Measurements from ENCODE around the gene CCNQ.

Gene CCNQ

DNA sequence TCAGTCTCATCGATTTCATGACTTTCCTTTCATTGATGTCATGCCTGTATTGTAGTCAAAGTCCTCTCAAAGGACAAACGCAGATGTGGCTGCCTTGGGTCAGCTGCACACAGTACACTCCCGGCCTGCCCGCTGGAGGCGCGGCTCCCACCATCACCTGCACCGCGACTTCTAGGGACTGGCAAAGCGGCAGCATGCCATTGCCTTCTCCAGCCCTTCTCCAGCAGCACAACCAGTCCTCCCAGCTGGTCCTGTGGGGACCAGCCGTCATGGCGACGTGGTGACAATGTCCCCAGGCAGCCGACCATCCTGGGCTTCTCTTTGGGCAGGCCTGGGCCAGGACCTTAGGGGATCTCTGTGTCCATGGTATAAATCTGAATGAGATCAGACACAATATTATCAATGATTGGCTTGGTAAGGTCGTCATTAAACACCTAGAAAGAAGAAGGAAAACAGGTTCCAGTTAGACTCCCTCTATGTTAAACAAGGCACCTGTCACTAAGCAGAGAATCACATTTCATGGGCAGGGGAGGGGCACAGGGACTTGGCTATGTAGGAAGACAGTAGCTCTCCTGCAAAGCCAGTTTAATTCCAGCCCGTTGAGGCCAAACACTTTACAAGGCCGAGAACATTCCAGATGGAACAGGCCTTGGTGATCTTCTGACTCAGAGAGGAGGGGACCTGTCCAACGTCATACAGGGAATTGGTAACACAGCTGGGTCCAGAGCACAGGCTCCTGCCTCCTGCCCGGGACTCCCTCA is 10.7 kb downstream of the CCNQ start:
- Histone ChIP-seq H3K27me3 (ENCODE audit: control insufficient read depth, insufficient read depth, low read length) (no peaks in the 10 kb centered on the region), H3K4me3 (ENCODE audit: low read length) (no peak overlapping the region), H3K9ac (ENCODE audit: low read length) (no peak overlapping the region), H3K9me3 (ENCODE audit: control insufficient read depth, low read depth, low read length) (peaks cover 14% of the 10 kb centered on the region), H3K4me1 (ENCODE audit: control insufficient read depth, low read depth, low read length) (no peaks in the 10 kb centered on the region), H3K27ac (ENCODE audit: low read length) (no peak overlapping the region), H3K36me3 (ENCODE audit: control insufficient read depth, low read depth, low read length) (peaks cover 6% of the 10 kb centered on the region)

DNA sequence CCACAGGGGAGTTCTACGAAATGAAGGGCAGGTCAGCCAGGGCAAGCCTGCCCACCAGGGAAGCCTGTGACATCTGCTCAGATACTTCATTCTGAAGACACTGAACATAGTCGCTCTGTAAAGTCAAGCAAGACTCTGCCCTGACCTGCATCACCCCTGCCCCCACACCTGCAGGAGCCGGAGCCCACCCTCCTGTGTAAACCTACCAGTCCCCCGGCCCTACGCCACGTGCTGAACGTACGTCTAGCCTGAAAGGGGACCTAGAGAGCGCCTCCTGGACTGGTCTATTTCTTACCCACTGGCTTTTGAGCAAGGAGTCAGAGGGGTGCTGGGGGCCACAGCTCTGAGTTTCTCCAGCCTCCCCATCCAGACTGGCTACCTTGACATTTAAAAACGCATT is 11.6 kb downstream of the CCNQ start:
- Histone ChIP-seq H3K4me1 (ENCODE audit: control insufficient read depth, low read depth, low read length) (no peaks in the 10 kb centered on the region), H3K27ac (ENCODE audit: low read length) (no peak overlapping the region), H3K9ac (ENCODE audit: low read length) (no peak overlapping the region), H3K9me3 (ENCODE audit: control insufficient read depth, low read depth, low read length) (peaks cover 14% of the 10 kb centered on the region), H3K27me3 (ENCODE audit: control insufficient read depth, insufficient read depth, low read length) (no peaks in the 10 kb centered on the region), H3K4me3 (ENCODE audit: low read length) (no peak overlapping the region), H3K36me3 (ENCODE audit: control insufficient read depth, low read depth, low read length) (peaks cover 6% of the 10 kb centered on the region)

DNA sequence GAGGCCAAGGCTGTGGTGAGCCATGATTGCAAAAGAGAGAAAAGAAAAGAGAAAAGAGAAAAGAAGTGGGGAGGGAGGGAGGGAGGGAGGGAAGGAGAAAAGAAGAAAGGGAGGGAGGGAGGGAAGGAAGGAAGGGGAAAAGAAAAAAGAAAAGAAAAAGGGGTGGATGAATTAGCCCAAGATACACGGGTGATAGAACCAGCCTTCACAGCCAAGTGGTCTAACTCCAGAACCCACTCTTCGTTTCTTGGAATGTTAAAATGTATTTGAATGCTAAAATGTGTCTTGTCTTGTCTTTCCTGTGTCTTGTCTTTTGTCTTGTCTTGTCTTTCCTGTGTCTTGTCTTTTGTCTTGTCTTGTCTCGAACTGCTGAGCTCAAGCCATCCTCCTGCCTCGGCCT is 13.1 kb downstream of the CCNQ start:
- peaks cover 8% of the 10 kb centered on the region for H3K9me3 ChIP-seq (ENCODE audit: control insufficient read depth, low read depth, low read length)

DNA sequence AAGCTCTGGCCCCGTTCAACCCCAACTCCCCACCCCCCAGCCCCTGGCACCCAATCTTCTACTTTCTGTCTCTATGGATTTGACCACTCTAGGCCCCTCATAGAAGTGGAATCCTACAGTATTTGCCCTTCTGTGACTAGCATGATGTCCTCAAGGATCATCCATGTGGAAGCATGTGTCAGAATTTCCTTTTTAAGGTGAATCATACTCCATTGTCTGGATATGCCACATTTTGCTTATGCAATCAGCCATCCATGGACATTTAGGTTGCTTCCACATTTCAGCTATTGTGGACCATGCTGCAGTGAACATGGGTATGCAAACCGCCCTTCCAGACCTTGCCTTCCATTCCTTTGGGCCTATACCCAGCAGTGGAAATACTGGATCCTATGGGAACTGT is 15.5 kb downstream of the CCNQ start:
- H3K4me3 ChIP-seq (ENCODE audit: low read length) = no peak overlapping the region
- H3K36me3 ChIP-seq (ENCODE audit: control insufficient read depth, low read depth, low read length) = peaks cover 3% of the 10 kb centered on the region
- H3K9ac ChIP-seq (ENCODE audit: low read length) = no peak overlapping the region
- peaks cover 8% of the 10 kb centered on the region for H3K9me3 ChIP-seq (ENCODE audit: control insufficient read depth, low read depth, low read length)
- H3K27me3 ChIP-seq (ENCODE audit: control insufficient read depth, insufficient read depth, low read length) = no peaks in the 10 kb centered on the region
- H3K4me1 ChIP-seq (ENCODE audit: control insufficient read depth, low read depth, low read length) = no peaks in the 10 kb centered on the region
- no peak overlapping the region for H3K27ac ChIP-seq (ENCODE audit: low read length)

More for the DNA sequence above, 13.1 kb downstream of the CCNQ start:
- H3K9ac ChIP-seq (ENCODE audit: low read length) = no peak overlapping the region
- H3K4me1 ChIP-seq (ENCODE audit: control insufficient read depth, low read depth, low read length) = no peaks in the 10 kb centered on the region
- H3K4me3 ChIP-seq (ENCODE audit: low read length) = no peak overlapping the region
- H3K36me3 ChIP-seq (ENCODE audit: control insufficient read depth, low read depth, low read length) = peaks cover 3% of the 10 kb centered on the region
- no peaks in the 10 kb centered on the region for H3K27me3 ChIP-seq (ENCODE audit: control insufficient read depth, insufficient read depth, low read length)
- no peak overlapping the region for H3K27ac ChIP-seq (ENCODE audit: low read length)

DNA sequence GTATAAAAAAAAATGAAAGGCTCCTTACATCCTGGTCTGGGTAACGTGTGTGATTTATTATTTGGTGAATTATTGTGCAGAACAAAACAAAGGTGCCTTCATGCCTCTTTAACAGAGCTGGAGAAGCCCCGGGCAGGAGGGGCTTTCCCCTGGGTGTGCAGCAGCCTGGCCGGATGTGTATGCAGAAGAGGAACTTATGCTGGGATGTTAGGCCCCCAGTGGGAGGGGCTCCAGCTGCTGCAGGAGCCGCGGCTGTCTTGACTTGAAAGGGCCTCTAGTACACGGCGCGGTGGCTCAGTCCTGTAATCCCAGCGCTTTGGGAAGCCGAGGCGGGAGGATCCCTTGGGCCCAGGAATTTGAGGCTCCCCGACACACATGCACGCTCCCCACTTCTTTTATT is 16.0 kb downstream of the CCNQ start:
- H3K9me3 ChIP-seq (ENCODE audit: control insufficient read depth, low read depth, low read length) = peaks cover 8% of the 10 kb centered on the region
- H3K27me3 ChIP-seq (ENCODE audit: control insufficient read depth, insufficient read depth, low read length) = no peaks in the 10 kb centered on the region
- H3K4me3 ChIP-seq (ENCODE audit: low read length) = no peak overlapping the region
- H3K9ac ChIP-seq (ENCODE audit: low read length) = no peak overlapping the region
- peaks cover 3% of the 10 kb centered on the region for H3K36me3 ChIP-seq (ENCODE audit: control insufficient read depth, low read depth, low read length)
- H3K4me1 ChIP-seq (ENCODE audit: control insufficient read depth, low read depth, low read length) = no peaks in the 10 kb centered on the region
- H3K27ac ChIP-seq (ENCODE audit: low read length) = no peak overlapping the region

DNA sequence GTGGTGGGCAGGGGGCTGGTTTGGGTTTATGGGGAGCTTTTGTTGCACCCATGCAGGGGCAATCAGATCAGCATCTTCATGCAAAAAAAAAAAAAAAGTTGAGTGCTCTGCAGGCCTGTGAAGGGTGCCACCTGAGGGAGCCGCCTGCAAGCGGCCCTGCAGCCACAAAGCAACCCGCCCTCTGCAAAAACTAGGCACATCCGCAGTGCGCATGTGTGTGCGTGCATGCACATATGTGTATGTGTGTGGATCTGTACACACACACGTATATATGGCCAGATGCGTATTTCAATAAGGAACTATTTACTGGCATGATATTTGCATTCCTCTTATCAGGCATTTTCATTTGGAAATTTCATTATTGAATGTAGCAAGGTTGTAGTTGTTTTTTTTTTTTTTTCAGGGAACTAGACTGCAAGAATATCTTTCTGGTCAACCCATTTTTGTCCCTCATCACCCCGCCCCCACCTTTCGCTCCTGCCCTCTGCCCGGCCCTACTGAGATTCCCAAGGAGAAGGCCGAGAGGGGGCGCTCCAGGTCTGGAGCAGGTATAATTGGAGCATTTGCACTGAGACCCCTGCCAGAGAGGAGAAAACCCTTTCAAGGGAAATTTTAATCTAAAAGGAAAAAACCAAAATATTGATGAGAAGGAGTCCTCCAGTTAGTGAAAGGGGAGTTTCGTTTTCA is 18.1 kb downstream of the CCNQ start:
- Histone ChIP-seq H3K9ac (ENCODE audit: low read length) (no peak overlapping the region), H3K27me3 (ENCODE audit: control insufficient read depth, insufficient read depth, low read length) (no peaks in the 10 kb centered on the region), H3K9me3 (ENCODE audit: control insufficient read depth, low read depth, low read length) (peaks cover 8% of the 10 kb centered on the region), H3K36me3 (ENCODE audit: control insufficient read depth, low read depth, low read length) (no peaks in the 10 kb centered on the region), H3K4me1 (ENCODE audit: control insufficient read depth, low read depth, low read length) (no peaks in the 10 kb centered on the region), H3K4me3 (ENCODE audit: low read length) (no peak overlapping the region), H3K27ac (ENCODE audit: low read length) (no peak overlapping the region)

DNA sequence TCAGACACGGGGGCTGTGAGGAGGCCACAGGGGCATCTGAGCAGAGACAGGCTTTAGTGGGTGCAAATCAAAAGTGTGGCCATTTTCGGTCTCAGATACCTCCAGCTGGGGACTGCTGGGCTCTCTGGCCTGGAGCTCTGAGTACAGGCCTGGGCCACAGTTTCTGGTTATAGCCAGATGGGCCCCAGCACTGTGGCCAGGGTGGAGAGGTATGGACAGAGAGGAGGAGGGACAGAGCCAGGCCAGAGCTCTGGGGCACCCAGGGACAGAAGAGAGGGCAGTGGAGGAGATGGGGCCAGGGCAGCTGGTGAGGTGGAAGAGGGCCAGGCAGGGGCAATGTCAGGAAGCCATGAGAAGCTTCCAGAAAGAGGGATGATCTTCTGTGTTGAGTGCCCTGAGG is 20.1 kb downstream of the CCNQ start:
- H3K4me3 ChIP-seq (ENCODE audit: low read length) = no peak overlapping the region
- H3K4me1 ChIP-seq (ENCODE audit: control insufficient read depth, low read depth, low read length) = no peaks in the 10 kb centered on the region
- no peaks in the 10 kb centered on the region for H3K36me3 ChIP-seq (ENCODE audit: control insufficient read depth, low read depth, low read length)
- peaks cover 5% of the 10 kb centered on the region for H3K9me3 ChIP-seq (ENCODE audit: control insufficient read depth, low read depth, low read length)
- no peaks in the 10 kb centered on the region for H3K27me3 ChIP-seq (ENCODE audit: control insufficient read depth, insufficient read depth, low read length)
- H3K27ac ChIP-seq (ENCODE audit: low read length) = no peak overlapping the region
- H3K9ac ChIP-seq (ENCODE audit: low read length) = no peak overlapping the region

DNA sequence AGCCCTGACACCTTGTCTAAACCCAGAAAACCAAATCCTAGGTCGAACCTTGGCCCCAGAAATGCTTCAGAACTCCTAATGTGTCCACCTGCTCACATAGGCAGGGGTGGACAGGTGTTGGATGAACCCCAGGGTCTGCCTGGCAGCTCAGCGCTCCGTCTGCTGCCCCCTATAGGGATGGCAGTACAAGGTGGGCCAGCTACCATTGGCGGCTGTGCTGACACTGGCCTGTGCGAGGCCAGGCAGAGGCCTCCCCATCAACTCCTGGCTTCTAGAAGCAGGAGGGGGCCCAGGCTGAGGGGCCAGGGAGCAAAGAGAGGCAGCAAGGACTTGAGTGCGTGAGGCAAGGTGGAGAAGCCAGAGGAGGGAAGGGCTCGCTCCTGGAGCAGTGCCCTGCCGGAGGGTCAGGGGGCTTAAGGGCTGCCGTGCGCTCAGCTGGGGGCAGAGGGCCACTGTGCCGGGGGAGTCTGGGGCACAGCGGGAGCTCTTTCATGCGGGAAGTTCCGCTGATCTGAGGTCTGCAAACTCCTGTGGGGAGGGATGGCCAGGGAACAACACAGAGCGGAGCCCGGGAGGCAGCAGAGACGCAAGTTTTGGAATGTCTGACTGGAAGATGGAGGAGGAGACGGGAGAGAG is 20.6 kb downstream of the CCNQ start:
- H3K27ac ChIP-seq (ENCODE audit: low read length) = no peak overlapping the region

DNA sequence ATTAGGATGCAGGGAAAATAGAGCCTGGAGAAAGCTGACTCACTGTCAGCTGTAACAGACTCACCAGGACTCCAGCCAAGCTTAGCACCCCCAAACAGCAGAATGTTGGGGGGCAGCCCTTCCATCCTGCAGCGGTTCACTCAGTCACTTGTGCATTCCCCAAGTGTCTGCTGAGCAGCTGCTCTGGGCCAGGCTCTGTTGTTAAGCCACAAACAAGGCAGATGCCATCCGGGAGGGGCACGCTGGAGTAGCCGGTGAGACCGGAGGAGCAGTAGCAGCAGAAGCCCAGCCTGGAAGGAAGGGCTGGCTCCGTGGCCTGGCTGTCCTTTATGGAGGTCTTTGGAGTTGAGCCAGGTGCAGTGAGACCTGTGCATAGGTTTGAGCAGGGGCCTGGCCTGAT is 22.0 kb downstream of the CCNQ start:
- Histone ChIP-seq H3K27ac (ENCODE audit: low read length) (no peak overlapping the region), H3K4me1 (ENCODE audit: control insufficient read depth, low read depth, low read length) (no peaks in the 10 kb centered on the region), H3K36me3 (ENCODE audit: control insufficient read depth, low read depth, low read length) (no peaks in the 10 kb centered on the region), H3K9ac (ENCODE audit: low read length) (no peak overlapping the region), H3K9me3 (ENCODE audit: control insufficient read depth, low read depth, low read length) (no peaks in the 10 kb centered on the region), H3K4me3 (ENCODE audit: low read length) (no peak overlapping the region), H3K27me3 (ENCODE audit: control insufficient read depth, insufficient read depth, low read length) (no peaks in the 10 kb centered on the region)

More for the DNA sequence above, 20.6 kb downstream of the CCNQ start:
- Histone ChIP-seq H3K4me1 (ENCODE audit: control insufficient read depth, low read depth, low read length) (no peaks in the 10 kb centered on the region), H3K9me3 (ENCODE audit: control insufficient read depth, low read depth, low read length) (no peaks in the 10 kb centered on the region), H3K36me3 (ENCODE audit: control insufficient read depth, low read depth, low read length) (no peaks in the 10 kb centered on the region), H3K9ac (ENCODE audit: low read length) (no peak overlapping the region), H3K27me3 (ENCODE audit: control insufficient read depth, insufficient read depth, low read length) (no peaks in the 10 kb centered on the region), H3K4me3 (ENCODE audit: low read length) (no peak overlapping the region)

DNA sequence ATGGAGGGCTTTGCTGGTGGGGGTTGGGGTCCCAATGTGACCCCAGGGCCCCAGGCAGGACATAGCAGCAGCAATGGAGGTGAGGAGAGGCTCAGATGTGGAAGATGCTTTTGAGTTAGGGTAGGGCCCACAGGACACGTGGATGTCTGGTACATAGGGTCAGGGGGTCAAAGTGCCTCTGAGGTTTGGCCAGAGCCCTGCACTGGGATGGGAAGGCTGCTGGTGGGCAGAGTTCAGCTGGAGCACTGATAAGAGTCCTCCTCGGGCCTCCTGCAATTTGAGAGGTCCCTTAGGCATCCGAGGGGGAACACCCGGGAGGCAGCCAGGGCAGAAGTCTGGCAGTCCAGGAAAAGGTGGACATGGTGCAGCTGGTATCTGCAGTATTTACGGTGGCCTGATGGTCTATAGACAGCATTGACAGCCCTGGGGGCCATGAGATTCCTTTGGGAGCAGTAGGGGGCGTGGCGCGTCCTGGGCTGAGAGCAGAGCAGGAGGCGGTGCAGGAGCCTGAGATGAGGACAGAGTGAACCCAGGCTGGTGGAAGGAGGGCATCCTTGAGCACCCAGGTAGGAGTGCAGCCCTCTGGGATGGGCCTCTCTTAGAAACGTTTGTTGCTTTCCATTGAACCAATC is 22.6 kb downstream of the CCNQ start:
- H3K4me3 ChIP-seq (ENCODE audit: low read length) = no peak overlapping the region
- H3K9ac ChIP-seq (ENCODE audit: low read length) = no peak overlapping the region
- no peaks in the 10 kb centered on the region for H3K4me1 ChIP-seq (ENCODE audit: control insufficient read depth, low read depth, low read length)
- H3K9me3 ChIP-seq (ENCODE audit: control insufficient read depth, low read depth, low read length) = no peaks in the 10 kb centered on the region
- no peaks in the 10 kb centered on the region for H3K27me3 ChIP-seq (ENCODE audit: control insufficient read depth, insufficient read depth, low read length)
- no peak overlapping the region for H3K27ac ChIP-seq (ENCODE audit: low read length)
- no peaks in the 10 kb centered on the region for H3K36me3 ChIP-seq (ENCODE audit: control insufficient read depth, low read depth, low read length)

DNA sequence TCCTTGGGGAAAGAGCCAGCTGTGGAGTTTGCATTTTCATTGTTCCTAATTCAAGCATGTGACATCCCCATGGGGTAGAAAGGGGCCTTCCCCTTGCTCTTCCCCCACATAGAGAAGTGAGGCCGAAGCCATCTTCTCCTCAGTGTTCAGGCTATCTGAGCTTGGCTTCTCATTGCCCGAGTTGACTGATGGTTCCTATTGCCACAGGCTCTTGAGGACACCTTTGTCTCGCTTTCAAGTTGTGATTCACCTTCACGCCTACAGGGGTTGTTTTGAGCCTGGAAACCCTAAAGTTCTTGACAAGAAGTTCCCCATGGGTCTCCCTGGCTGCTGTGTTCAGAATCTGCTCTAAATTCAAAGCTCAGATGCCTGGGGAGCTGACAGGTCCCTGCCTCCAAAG is 25.0 kb downstream of the CCNQ start:
- no peak overlapping the region for H3K9ac ChIP-seq (ENCODE audit: low read length)
- H3K27me3 ChIP-seq (ENCODE audit: control insufficient read depth, insufficient read depth, low read length) = no peaks in the 10 kb centered on the region
- no peaks in the 10 kb centered on the region for H3K36me3 ChIP-seq (ENCODE audit: control insufficient read depth, low read depth, low read length)
- no peaks in the 10 kb centered on the region for H3K9me3 ChIP-seq (ENCODE audit: control insufficient read depth, low read depth, low read length)
- no peaks in the 10 kb centered on the region for H3K4me1 ChIP-seq (ENCODE audit: control insufficient read depth, low read depth, low read length)
- no peak overlapping the region for H3K4me3 ChIP-seq (ENCODE audit: low read length)
- no peak overlapping the region for H3K27ac ChIP-seq (ENCODE audit: low read length)

Measured in iPS-18a (cell line).